ENCODE measurements around the gene GSG1L2. TPM values are rescaled to one million over a fixed set of nuclear protein-coding genes. Genes with fewer than 3 reads are reported as not detected.

Gene GSG1L2
- total and polyA plus RNA-seq, 4 donors = not detected

DNA sequence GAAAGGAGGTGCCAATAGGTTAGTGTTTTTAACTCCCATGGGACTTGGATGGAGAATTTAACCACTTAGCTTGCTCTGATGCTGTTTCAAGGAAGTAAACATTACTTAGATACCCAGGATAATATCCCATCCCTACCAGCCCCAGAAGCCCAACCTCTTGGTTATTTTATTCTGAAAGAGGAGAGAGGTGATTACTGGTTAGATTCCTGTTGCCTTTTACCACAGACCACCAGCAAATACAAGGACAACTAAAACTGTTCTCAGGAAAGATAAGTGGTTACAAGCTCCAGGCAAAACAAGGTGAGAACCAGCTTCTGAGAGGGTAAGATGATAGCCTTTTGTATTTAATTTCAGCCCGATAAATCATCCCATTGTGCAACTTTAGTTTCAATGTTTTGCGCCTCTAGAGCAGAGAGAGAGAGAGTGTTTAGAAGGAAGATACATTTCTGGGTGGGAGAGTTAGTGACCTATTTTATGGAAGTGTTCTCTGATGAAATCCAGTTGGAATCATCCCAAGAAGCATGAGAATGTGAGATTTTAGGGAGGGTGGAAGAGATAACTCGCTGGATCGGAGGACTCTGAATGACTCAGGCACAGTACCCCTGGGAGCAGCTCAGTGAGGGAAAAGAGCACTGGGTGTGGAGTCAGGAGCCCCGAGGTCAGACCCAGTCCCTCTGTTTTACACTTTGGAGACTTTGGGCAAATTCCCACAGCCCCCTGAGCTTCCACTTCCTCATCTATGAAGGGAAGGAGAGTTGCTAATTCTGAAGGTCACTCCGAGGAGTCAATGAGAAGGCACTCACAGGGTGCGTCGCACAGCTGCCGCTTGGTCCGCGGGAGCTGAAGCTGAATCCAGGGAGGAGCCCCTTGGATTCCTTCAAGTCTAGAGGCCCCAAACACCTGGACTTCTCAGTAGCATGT is 15.9 kb upstream of the GSG1L2 start:
- no peak for DNase-seq (ENCODE audit: low spot score)
- TF ChIP-seq EGR1 (IDR thresholded peaks at IDR 0.05; ENCODE audit: low read depth in 2 of 2) (no peak), GABPA (IDR thresholded peaks at IDR 0.05 in 1 of 2, conservative IDR thresholded peaks at IDR 0.05 in 1 of 2) (no peak), RXRA (IDR thresholded peaks at IDR 0.05) (peak in 1 of 2 donors; percentile 16), HNF4A (conservative IDR thresholded peaks at IDR 0.05) (no peak), NR2F2 (IDR thresholded peaks at IDR 0.05) (peak; percentile 46), ZBTB33 (IDR thresholded peaks at IDR 0.05) (no peak), HNF4G (IDR thresholded peaks at IDR 0.05) (no peak)
- TF ChIP-seq, protein P1, sequence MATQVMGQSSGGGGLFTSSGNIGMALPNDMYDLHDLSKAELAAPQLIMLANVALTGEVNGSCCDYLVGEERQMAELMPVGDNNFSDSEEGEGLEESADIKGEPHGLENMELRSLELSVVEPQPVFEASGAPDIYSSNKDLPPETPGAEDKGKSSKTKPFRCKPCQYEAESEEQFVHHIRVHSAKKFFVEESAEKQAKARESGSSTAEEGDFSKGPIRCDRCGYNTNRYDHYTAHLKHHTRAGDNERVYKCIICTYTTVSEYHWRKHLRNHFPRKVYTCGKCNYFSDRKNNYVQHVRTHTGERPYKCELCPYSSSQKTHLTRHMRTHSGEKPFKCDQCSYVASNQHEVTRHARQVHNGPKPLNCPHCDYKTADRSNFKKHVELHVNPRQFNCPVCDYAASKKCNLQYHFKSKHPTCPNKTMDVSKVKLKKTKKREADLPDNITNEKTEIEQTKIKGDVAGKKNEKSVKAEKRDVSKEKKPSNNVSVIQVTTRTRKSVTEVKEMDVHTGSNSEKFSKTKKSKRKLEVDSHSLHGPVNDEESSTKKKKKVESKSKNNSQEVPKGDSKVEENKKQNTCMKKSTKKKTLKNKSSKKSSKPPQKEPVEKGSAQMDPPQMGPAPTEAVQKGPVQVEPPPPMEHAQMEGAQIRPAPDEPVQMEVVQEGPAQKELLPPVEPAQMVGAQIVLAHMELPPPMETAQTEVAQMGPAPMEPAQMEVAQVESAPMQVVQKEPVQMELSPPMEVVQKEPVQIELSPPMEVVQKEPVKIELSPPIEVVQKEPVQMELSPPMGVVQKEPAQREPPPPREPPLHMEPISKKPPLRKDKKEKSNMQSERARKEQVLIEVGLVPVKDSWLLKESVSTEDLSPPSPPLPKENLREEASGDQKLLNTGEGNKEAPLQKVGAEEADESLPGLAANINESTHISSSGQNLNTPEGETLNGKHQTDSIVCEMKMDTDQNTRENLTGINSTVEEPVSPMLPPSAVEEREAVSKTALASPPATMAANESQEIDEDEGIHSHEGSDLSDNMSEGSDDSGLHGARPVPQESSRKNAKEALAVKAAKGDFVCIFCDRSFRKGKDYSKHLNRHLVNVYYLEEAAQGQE (IDR thresholded peaks at IDR 0.05) = no peak
- TF ChIP-seq, protein P2, sequence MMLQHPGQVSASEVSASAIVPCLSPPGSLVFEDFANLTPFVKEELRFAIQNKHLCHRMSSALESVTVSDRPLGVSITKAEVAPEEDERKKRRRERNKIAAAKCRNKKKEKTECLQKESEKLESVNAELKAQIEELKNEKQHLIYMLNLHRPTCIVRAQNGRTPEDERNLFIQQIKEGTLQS (IDR thresholded peaks at IDR 0.05) = no peak
- 71% methylated on average over 11 of the region's 11 CpGs for WGBS

DNA sequence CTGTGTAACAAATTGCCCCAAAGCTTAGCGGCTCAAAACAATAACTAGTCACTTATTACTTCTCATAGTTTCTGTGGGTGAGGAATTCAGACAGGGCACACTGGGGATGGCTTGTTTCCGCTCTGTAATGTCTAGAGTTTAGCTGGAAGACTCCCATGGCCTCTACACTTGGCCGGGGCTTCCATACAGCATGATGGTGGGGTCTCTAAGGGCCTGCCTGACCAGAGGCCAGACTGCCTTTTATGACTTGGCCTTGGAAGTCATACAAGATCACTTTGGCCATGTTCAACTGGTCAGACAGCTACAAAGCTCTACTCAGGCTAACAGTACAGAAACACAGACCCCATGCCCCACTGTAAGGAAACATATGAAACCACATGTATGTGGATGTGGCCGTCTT is 12.0 kb upstream of the GSG1L2 start:
- H3K4me1 ChIP-seq (ENCODE audit: control insufficient read depth in 4 of 4, insufficient read depth in 4 of 4, low read length in 3 of 4) = no peaks in the 10 kb centered on the region
- H3K9me3 ChIP-seq (ENCODE audit: control insufficient read depth in 4 of 4, low read length in 3 of 4) = no peaks in the 10 kb centered on the region
- TF ChIP-seq TAF1 (conservative IDR thresholded peaks at IDR 0.05) (no peak), EGR1 (IDR thresholded peaks at IDR 0.05; ENCODE audit: low read depth in 2 of 2) (no peak), FOXA1 (IDR thresholded peaks at IDR 0.05) (no peak), ZBTB33 (IDR thresholded peaks at IDR 0.05) (no peak), RAD21 (IDR thresholded peaks at IDR 0.05) (no peak), FOXA2 (IDR thresholded peaks at IDR 0.05) (no peak), JUND (IDR thresholded peaks at IDR 0.05) (no peak), NR2F2 (IDR thresholded peaks at IDR 0.05) (no peak), GABPA (IDR thresholded peaks at IDR 0.05 in 1 of 2, conservative IDR thresholded peaks at IDR 0.05 in 1 of 2) (no peak), SP1 (IDR thresholded peaks at IDR 0.05) (no peak)
- TF ChIP-seq, protein P3, sequence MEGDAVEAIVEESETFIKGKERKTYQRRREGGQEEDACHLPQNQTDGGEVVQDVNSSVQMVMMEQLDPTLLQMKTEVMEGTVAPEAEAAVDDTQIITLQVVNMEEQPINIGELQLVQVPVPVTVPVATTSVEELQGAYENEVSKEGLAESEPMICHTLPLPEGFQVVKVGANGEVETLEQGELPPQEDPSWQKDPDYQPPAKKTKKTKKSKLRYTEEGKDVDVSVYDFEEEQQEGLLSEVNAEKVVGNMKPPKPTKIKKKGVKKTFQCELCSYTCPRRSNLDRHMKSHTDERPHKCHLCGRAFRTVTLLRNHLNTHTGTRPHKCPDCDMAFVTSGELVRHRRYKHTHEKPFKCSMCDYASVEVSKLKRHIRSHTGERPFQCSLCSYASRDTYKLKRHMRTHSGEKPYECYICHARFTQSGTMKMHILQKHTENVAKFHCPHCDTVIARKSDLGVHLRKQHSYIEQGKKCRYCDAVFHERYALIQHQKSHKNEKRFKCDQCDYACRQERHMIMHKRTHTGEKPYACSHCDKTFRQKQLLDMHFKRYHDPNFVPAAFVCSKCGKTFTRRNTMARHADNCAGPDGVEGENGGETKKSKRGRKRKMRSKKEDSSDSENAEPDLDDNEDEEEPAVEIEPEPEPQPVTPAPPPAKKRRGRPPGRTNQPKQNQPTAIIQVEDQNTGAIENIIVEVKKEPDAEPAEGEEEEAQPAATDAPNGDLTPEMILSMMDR (IDR thresholded peaks at IDR 0.05; ENCODE audit: low read depth, low read length, missing input control) = no peak
- TF ChIP-seq, protein P4, sequence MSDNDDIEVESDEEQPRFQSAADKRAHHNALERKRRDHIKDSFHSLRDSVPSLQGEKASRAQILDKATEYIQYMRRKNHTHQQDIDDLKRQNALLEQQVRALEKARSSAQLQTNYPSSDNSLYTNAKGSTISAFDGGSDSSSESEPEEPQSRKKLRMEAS (IDR thresholded peaks at IDR 0.05) = no peak
- TF ChIP-seq, protein P2 (IDR thresholded peaks at IDR 0.05) = no peak
- 94% methylated on average over 4 of the region's 4 CpGs for WGBS
- no peak overlapping the region for H3K9ac ChIP-seq (ENCODE audit: low read depth in 1 of 2, low read length in 2 of 2)
- no peak overlapping the region for H3K27ac ChIP-seq (ENCODE audit: low read depth in 1 of 2, low read length in 2 of 2)
- no peak overlapping the region for H3K4me3 ChIP-seq (ENCODE audit: low read depth in 1 of 3, low read length in 3 of 3)
- DNase-seq (ENCODE audit: low spot score) = no peak
- H3K36me3 ChIP-seq (ENCODE audit: control insufficient read depth in 4 of 4, insufficient read depth in 3 of 4, low read depth in 1 of 4, low read length in 3 of 4) = no peaks in the 10 kb centered on the region
- no peaks in the 10 kb centered on the region for H3K27me3 ChIP-seq (ENCODE audit: control insufficient read depth in 4 of 4, insufficient read depth in 4 of 4, low read length in 3 of 4)

More for the DNA sequence above, 15.9 kb upstream of the GSG1L2 start:
- Histone ChIP-seq H3K4me1 (ENCODE audit: control insufficient read depth in 4 of 4, insufficient read depth in 4 of 4, low read length in 3 of 4) (peaks cover 0 to 10% (median 9%) of the 10 kb centered on the region in 4 donors), H3K27me3 (ENCODE audit: control insufficient read depth in 4 of 4, insufficient read depth in 4 of 4, low read length in 3 of 4) (no peaks in the 10 kb centered on the region), H3K27ac (ENCODE audit: low read depth in 1 of 2, low read length in 2 of 2) (no peak overlapping the region), H3K36me3 (ENCODE audit: control insufficient read depth in 4 of 4, insufficient read depth in 3 of 4, low read depth in 1 of 4, low read length in 3 of 4) (no peaks in the 10 kb centered on the region), H3K4me3 (ENCODE audit: low read depth in 1 of 3, low read length in 3 of 3) (no peak overlapping the region), H3K9ac (ENCODE audit: low read depth in 1 of 2, low read length in 2 of 2) (no peak overlapping the region), H3K9me3 (ENCODE audit: control insufficient read depth in 4 of 4, low read length in 3 of 4) (no peaks in the 10 kb centered on the region)

Measured in liver (tissue), 9 donors.